Neural cell (in vitro differentiated cells): ENCODE measurements around the gene SYCP2.

Source experiments
- RAD21 ChIP-seq: fragments of 450-650 bp; conservative IDR thresholded peaks from 2 replicates; pipeline ENCODE4 v1.6.1; 2014; ENCODE audit warnings: antibody characterized with exemption, mild to moderate bottlenecking, moderate library complexity
- SMC3 ChIP-seq: fragments of 450-650 bp; conservative IDR thresholded peaks from 2 replicates; pipeline ENCODE4 v1.6.1; 2014; ENCODE audit warnings: antibody characterized with exemption, mild to moderate bottlenecking, moderate library complexity; ENCODE audit not compliant: poor library complexity
- TAF1 ChIP-seq: IDR thresholded peaks from 2 replicates; pipeline ENCODE4 v1.6.1; 2012; ENCODE audit warnings: low read depth
- TF ChIP-seq, protein P1 (sequence below): fragments of 450-650 bp; IDR thresholded peaks from 2 replicates; pipeline ENCODE4 v1.5.1; 2014; ENCODE audit warnings: antibody characterized with exemption, mild to moderate bottlenecking, moderate library complexity; ENCODE audit not compliant: poor library complexity, severe bottlenecking

DNA sequence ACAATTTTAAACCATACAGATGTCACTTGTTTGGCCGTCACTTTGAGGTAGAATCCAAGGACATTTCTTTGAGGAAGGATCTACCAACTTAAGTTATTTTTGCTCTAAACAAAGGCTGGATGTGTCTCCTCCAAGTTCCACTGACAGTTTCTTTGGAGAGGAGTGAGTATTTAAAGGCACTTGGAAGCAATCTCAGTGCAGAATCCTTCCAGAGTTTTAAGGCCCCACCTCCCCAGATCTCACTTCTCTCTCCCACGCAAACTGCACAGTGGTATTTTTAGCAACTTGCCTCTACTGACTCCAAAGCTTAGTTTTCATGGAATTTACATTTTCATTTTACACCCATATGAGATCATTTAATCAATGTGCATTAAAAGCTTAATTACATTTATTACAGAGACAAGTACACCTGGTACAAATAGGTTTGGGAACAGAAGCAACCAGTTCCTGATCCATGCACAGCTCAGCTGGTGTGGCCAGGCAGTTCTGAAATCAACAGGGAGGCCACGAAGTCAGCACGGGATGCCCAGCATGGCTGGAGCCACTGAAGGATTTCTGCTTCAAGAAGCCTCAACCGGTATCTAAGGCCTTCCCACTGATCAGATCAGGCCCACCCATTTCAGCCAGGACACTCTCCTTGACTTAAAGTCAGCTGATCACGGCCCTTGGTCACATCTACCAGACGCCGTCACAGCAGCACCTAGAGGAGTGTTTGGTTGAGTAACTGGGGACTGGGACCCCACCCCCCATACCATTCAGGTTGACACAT is 109.8 kb downstream of the SYCP2 start:
- TF ChIP-seq, protein P1, sequence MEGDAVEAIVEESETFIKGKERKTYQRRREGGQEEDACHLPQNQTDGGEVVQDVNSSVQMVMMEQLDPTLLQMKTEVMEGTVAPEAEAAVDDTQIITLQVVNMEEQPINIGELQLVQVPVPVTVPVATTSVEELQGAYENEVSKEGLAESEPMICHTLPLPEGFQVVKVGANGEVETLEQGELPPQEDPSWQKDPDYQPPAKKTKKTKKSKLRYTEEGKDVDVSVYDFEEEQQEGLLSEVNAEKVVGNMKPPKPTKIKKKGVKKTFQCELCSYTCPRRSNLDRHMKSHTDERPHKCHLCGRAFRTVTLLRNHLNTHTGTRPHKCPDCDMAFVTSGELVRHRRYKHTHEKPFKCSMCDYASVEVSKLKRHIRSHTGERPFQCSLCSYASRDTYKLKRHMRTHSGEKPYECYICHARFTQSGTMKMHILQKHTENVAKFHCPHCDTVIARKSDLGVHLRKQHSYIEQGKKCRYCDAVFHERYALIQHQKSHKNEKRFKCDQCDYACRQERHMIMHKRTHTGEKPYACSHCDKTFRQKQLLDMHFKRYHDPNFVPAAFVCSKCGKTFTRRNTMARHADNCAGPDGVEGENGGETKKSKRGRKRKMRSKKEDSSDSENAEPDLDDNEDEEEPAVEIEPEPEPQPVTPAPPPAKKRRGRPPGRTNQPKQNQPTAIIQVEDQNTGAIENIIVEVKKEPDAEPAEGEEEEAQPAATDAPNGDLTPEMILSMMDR: no peak
- no peak for TF ChIP-seq SMC3
- no peak for TF ChIP-seq TAF1
- TF ChIP-seq RAD21: no peak
